A549 (cell line): ENCODE data around the gene GPC1. TPM values are rescaled to one million over a fixed set of nuclear protein-coding genes. Genes with fewer than 3 reads are reported as not detected.
"Not testable (repeated sequence)": the region's sequence is repeated elsewhere in the genome, so short reads cannot be mapped to it uniquely, and the experiment has no call there.

Experiments
- ATAC-seq, 2 experiments: fragments of 200-7000 bp in 1 of 2; fragments of >200 bp in 1 of 2; cut with Nextera tagmentation in 1 of 2; cut with Tn5 transposase in 1 of 2; 3 replicates each; pipeline versions ENCODE4 v1.8.0 to v1.9.1; 2018 to 2020; ENCODE audit warnings: mild to moderate bottlenecking in 1 of 2, moderate library complexity in 1 of 2
- CTCF ChIA-PET: fragments of 300-600 bp; sonication (Branson Sonifier 250); formaldehyde crosslinking; extraction: SDS; loops from one replicate; lab custom pipeline; 2021; ENCODE audit warnings: antibody characterized with exemption, inconsistent platforms; lab: Yijun Ruan, JAX
- POLR2A ChIA-PET: fragments of 350-600 bp; formaldehyde crosslinking; extraction: SDS; loops from one replicate; lab custom pipeline; 2021; ENCODE audit warnings: antibody characterized with exemption, inconsistent platforms; lab: Yijun Ruan, JAX
- DNase-seq, 2 experiments: peaks; one replicate each; pipeline versions ENCODE4 v3.0.0 to v3.0.0-alpha.2; 2011 to 2016; ENCODE audit warnings: low read depth in 1 of 2, low spot score in 1 of 2
- FAIRE-seq: peaks from 2 replicates; lab custom pipeline; 2011; peaks lifted over from hg19 to GRCh38; lab: Jason Lieb, UNC
- H3K27ac ChIP-seq, 2 experiments: fragments of >200 bp; sonication (Bioruptor Twin); formaldehyde crosslinking; 3 replicates each; pipeline ENCODE4 v1.5.1; 2016 to 2017
- H3K4me1 ChIP-seq: fragments of >200 bp; sonication (Bioruptor Twin); formaldehyde crosslinking; 3 replicates; pipeline ENCODE4 v1.6.1; 2016
- H3K4me2 ChIP-seq: fragments of >200 bp; sonication (Bioruptor Twin); formaldehyde crosslinking; 3 replicates; pipeline ENCODE4 v1.6.1; 2016
- H3K4me3 ChIP-seq: fragments of >200 bp; sonication (Bioruptor Twin); formaldehyde crosslinking; 3 replicates; pipeline ENCODE4 v1.5.1; 2016
- H3K9me3 ChIP-seq: fragments of >200 bp; sonication (Bioruptor Twin); formaldehyde crosslinking; 3 replicates; pipeline ENCODE4 v1.6.1; 2016
- ATOH8 ChIP-seq: fragments of 250-450 bp; sonication (Bioruptor Pico); IDR thresholded peaks from 2 replicates; pipeline ENCODE4 v1.5.0; 2020; ENCODE audit warnings: low read depth, mild to moderate bottlenecking, moderate library complexity
- BHLHE40 ChIP-seq: IDR thresholded peaks from 2 replicates; pipeline ENCODE4 v1.6.1; 2012; ENCODE audit warnings: low read depth, low read length, inconsistent platforms
- CBX8 ChIP-seq: fragments of 200-600 bp; sonication (generic); IDR thresholded peaks from 2 replicates; pipeline ENCODE4 v1.6.1; 2016
- EHF ChIP-seq: fragments of 250-450 bp; sonication (Bioruptor Pico); IDR thresholded peaks from 2 replicates; pipeline ENCODE4 v1.5.0; 2020; ENCODE audit warnings: mild to moderate bottlenecking
- EHMT2 ChIP-seq: fragments of 200-600 bp; sonication (generic); IDR thresholded peaks from 2 replicates; pipeline ENCODE4 v1.6.1; 2016; ENCODE audit warnings: antibody characterized with exemption, low read depth, mild to moderate bottlenecking, moderate library complexity
- FOXS1 ChIP-seq: fragments of 250-450 bp; sonication (Bioruptor Pico); IDR thresholded peaks from 2 replicates; pipeline ENCODE4 v1.5.0; 2020; ENCODE audit warnings: mild to moderate bottlenecking, moderate library complexity
- GATA3 ChIP-seq: IDR thresholded peaks from 2 replicates; pipeline ENCODE4 v1.6.1; 2012; ENCODE audit warnings: borderline replicate concordance
- HEYL ChIP-seq: fragments of 250-450 bp; sonication (Bioruptor Pico); IDR thresholded peaks from 2 replicates; pipeline ENCODE4 v1.8.0; 2021; ENCODE audit warnings: mild to moderate bottlenecking, moderate library complexity
- HOXA7 ChIP-seq: fragments of 250-450 bp; sonication (Bioruptor Pico); IDR thresholded peaks from 2 replicates; pipeline ENCODE4 v1.5.0; 2020; ENCODE audit warnings: mild to moderate bottlenecking, moderate library complexity
- HOXB13 ChIP-seq: fragments of 250-450 bp; sonication (Bioruptor Pico); IDR thresholded peaks from 2 replicates; pipeline ENCODE4 v1.5.0; 2020; ENCODE audit warnings: low read depth, mild to moderate bottlenecking, moderate library complexity
- HOXB5 ChIP-seq: fragments of 250-450 bp; sonication (Bioruptor Pico); IDR thresholded peaks from 2 replicates; pipeline ENCODE4 v1.5.0; 2020; ENCODE audit warnings: mild to moderate bottlenecking, moderate library complexity
- KDM1A ChIP-seq: fragments of 200-600 bp; sonication (generic); IDR thresholded peaks from 2 replicates; pipeline ENCODE4 v1.6.1; 2016; ENCODE audit warnings: low read depth, mild to moderate bottlenecking
- MAFK ChIP-seq: fragments of 450-650 bp; IDR thresholded peaks from 2 replicates; pipeline ENCODE4 v1.6.1; 2014; ENCODE audit not compliant: partially characterized antibody
- MYC ChIP-seq: IDR thresholded peaks from 2 replicates; pipeline ENCODE4 v1.6.1; 2012; ENCODE audit warnings: mild to moderate bottlenecking, inconsistent platforms, low read length, improper control_type of control experiment, borderline replicate concordance
- NPAS2 ChIP-seq: fragments of 250-450 bp; sonication (Bioruptor Pico); IDR thresholded peaks from 2 replicates; pipeline ENCODE4 v1.8.0; 2022; ENCODE audit warnings: mild to moderate bottlenecking, moderate library complexity, borderline replicate concordance
- PHF8 ChIP-seq: fragments of 200-600 bp; sonication (generic); IDR thresholded peaks from 2 replicates; pipeline ENCODE4 v1.6.1; 2016; ENCODE audit warnings: low read depth, mild to moderate bottlenecking, antibody characterized with exemption, moderate library complexity, borderline replicate concordance
- POLR2AphosphoS2 ChIP-seq: conservative IDR thresholded peaks from 2 replicates; pipeline ENCODE4 v1.6.1; 2012; ENCODE audit warnings: low read length, improper control_type of control experiment, inconsistent platforms
- RAD21 ChIP-seq, 2 experiments: fragments of >200 bp in 1 of 2; sonication (Bioruptor Twin) in 1 of 2; formaldehyde crosslinking in 1 of 2; IDR thresholded peaks in 1 of 2; conservative IDR thresholded peaks in 1 of 2; 2 replicates in 1 of 2; 3 replicates in 1 of 2; pipeline ENCODE4 v1.6.1; 2012 to 2018; ENCODE audit warnings: inconsistent platforms in 1 of 2
- RARB ChIP-seq: fragments of 250-450 bp; sonication (Bioruptor Pico); IDR thresholded peaks from 2 replicates; pipeline ENCODE4 v1.8.0; 2021; ENCODE audit warnings: mild to moderate bottlenecking, moderate library complexity
- RNF2 ChIP-seq: fragments of 200-600 bp; sonication (generic); IDR thresholded peaks from 2 replicates; pipeline ENCODE4 v1.6.1; 2016; ENCODE audit warnings: low read depth, mild to moderate bottlenecking, antibody characterized with exemption, moderate library complexity, borderline replicate concordance
- SMC3 ChIP-seq: fragments of >200 bp; sonication (Bioruptor Twin); formaldehyde crosslinking; IDR thresholded peaks from 3 replicates; pipeline ENCODE4 v1.6.1; 2018; ENCODE audit warnings: inconsistent platforms
- SREBF2 ChIP-seq: fragments of 450-650 bp; IDR thresholded peaks from 2 replicates; pipeline ENCODE4 v1.6.1; 2014; ENCODE audit warnings: mild to moderate bottlenecking, moderate library complexity
- TP53 ChIP-seq: fragments of 250-450 bp; sonication (Bioruptor Pico); IDR thresholded peaks from 2 replicates; pipeline ENCODE4 v1.5.0; 2021; ENCODE audit warnings: mild to moderate bottlenecking, moderate library complexity
- ZNF302 ChIP-seq: fragments of 250-450 bp; sonication (Bioruptor Pico); IDR thresholded peaks from 2 replicates; pipeline ENCODE4 v1.9.0; 2021; ENCODE audit warnings: inconsistent platforms, mild to moderate bottlenecking, moderate library complexity
- ZSCAN20 ChIP-seq: fragments of 250-450 bp; sonication (Bioruptor Pico); IDR thresholded peaks from 2 replicates; pipeline ENCODE4 v1.8.0; 2022; ENCODE audit warnings: mild to moderate bottlenecking, moderate library complexity
- WGBS: methylation state at CpG from one replicate; pipeline ENCODE4 v1.1.6; 2017; ENCODE audit errors: missing lambda C conversion rate; 5-methylcytosine and 5-hydroxymethylcytosine counted together
- polyA plus RNA-seq, 4 experiments: library from polyadenylated mRNA; depleted of rRNA in 3 of 4; stranded (reverse); fragments of >200 nt; fragmentation: RNase III in 1 of 4; extraction: RNeasy Plus Mini Kit Qiagen cat#74134 plus additional on column Dnase treatment in 1 of 4; gene quantifications; 2 replicates in 3 of 4; 3 replicates in 1 of 4; pipeline ENCODE4 v1.2.3, GENCODE V29; 2011 to 2017
- TF ChIP-seq, protein P1 (sequence below): fragments of 250-450 bp; sonication (Bioruptor Pico); IDR thresholded peaks from 2 replicates; pipeline ENCODE4 v1.5.0; 2021; ENCODE audit warnings: mild to moderate bottlenecking, moderate library complexity, borderline replicate concordance
- TF ChIP-seq, protein P2 (sequence below): IDR thresholded peaks from 2 replicates; pipeline ENCODE4 v1.6.1; 2012; ENCODE audit warnings: low read depth, borderline replicate concordance
- TF ChIP-seq, protein P3 (sequence below): IDR thresholded peaks from 2 replicates; pipeline ENCODE4 v1.6.1; 2012

The GPC1 gene
- polyA plus RNA-seq, 2 of the 4 experiments (the other 2 are of a cell fraction), result 19.8 to 97.7 TPM

DNA sequence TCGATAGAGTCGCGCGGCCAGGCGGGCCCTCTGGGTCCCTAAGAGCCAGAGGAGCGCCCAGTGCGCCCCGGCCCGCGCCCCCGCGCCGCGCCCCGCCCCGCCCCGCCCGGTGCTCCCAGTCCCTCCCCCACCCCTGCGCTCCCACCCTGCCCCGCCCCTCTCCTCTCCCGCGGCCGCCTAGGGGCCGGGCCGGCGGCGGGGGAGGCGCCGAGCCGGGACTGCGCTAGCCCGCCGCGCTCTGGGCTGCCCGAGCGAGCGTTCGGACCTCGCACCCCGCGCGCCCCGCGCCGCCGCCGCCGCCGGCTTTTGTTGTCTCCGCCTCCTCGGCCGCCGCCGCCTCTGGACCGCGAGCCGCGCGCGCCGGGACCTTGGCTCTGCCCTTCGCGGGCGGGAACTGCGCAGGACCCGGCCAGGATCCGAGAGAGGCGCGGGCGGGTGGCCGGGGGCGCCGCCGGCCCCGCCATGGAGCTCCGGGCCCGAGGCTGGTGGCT, at the start of gene GPC1 (continued):
- TF ChIP-seq RAD21 (conservative IDR thresholded peaks at IDR 0.05 in 1 of 2, IDR thresholded peaks at IDR 0.05 in 1 of 2) (peak in 1 of 2 experiments; percentile 7; a peak in 1 of 5 replicates), RNF2 (no peak), CBX8 (no peak)

DNA sequence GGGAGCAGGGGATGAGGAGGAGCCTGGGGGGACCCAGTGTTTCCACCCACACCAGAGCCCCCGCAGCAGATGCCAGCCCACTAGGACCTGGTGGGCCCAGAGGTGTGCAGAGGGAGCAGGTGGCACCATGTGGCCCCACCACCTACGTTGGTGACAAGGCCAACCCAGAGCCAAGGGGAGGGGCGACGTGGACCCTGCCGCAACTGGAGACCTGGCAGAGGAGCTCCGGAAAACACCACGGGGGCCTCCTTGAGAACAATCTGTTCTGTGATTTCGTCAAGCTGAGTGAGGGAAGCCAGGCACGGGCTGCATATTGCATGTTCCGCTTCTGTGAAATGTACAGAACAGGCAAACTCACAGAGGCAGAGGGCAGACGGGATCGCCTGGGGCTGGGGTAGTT, 49.1 kb upstream of the GPC1 start:
- no peak for TF ChIP-seq HOXB13 (CRISPR knock-in tag)
- TF ChIP-seq, all 56 proteins: peak for 0
- H3K27ac ChIP-seq, result peak overlapping the region; percentile 99 to 100
- WGBS, result 93% methylated on average over 12 of the region's 12 CpGs
- DNase-seq (no peak), ATAC-seq (no peak), FAIRE-seq (no peak)
- CTCF ChIA-PET, result interaction anchor here (0.6 to 4.6 kb wide), 6 partner anchors 9 to 152 kb away, joined by 3 to 30 read pairs (median 12); partner anchors contain the start of gene GPC1
- peaks cover 45% of the 10 kb centered on the region for H3K4me1 ChIP-seq
- no peaks in the 10 kb centered on the region for H3K9me3 ChIP-seq
- peak overlapping the region; percentile 84 for H3K4me2 ChIP-seq
- POLR2A ChIA-PET, result interaction anchor here (1.0 to 2.9 kb wide), 4 partner anchors 12 to 135 kb away, joined by 3 to 17 read pairs (median 8); partner anchors contain the start of gene GPC1
- no peak overlapping the region for H3K4me3 ChIP-seq

DNA sequence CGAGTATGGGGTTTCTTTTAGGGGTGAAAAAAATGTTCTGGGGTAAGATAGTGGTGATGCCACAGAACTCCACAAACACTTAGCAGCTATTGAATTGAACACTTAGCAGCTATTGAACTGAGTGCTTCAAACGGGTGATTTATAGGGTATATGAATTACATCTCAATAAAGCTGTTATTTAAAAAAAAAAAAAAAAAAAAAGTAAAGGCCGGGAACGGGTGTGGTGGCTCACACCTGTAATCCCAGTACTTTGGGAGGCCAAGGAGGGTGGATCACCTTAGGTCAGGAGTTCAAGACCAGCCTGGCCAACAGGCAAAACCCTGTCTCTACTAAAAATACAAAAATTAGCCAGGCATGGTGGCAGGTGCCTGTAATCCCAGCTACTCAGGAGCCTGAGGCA, 48.7 kb upstream of the GPC1 start:
- ChIA-PET POLR2A (interaction anchor here (0.5 to 2.9 kb wide), 5 partner anchors 12 to 135 kb away, joined by 3 to 17 read pairs (median 6); partner anchors contain the start of gene GPC1), CTCF (interaction anchor here (0.6 to 4.6 kb wide), 7 partner anchors 10 to 152 kb away, joined by 3 to 30 read pairs (median 10); partner anchors contain the start of gene GPC1)
- 89% methylated on average over 4 of the region's 4 CpGs for WGBS
- not testable (repeated sequence) for ATAC-seq, H3K9me3 ChIP-seq, FAIRE-seq, DNase-seq
- peaks cover 45% of the 10 kb centered on the region for H3K4me1 ChIP-seq
- peak overlapping the region; percentile 99 to 100 for H3K27ac ChIP-seq
- H3K4me3 ChIP-seq, result peak overlapping the region; percentile 39
- H3K4me2 ChIP-seq, result peak overlapping the region; percentile 84

GRCh38 chr2:240387325-240387668, 48.2 kb upstream of the GPC1 start:
- WGBS, result 20% methylated on average over 9 of the region's 9 CpGs
- no peaks in the 10 kb centered on the region for H3K9me3 ChIP-seq
- peak overlapping the region; percentile 99 to 100 for H3K27ac ChIP-seq
- no peak for DNase-seq
- FAIRE-seq, result no peak
- CTCF ChIA-PET, result interaction anchor here (1.0 to 4.6 kb wide), 7 partner anchors 10 to 153 kb away, joined by 3 to 30 read pairs (median 10); partner anchors contain the start of gene GPC1
- peaks cover 45% of the 10 kb centered on the region for H3K4me1 ChIP-seq
- POLR2A ChIA-PET, result interaction anchor here (0.5 to 2.9 kb wide), 5 partner anchors 13 to 173 kb away, joined by 3 to 17 read pairs (median 6); partner anchors contain the start of gene GPC1
- no peak for ATAC-seq
- H3K4me3 ChIP-seq, result peak overlapping the region; percentile 39
- peak overlapping the region; percentile 84 for H3K4me2 ChIP-seq
- TF ChIP-seq, protein P1, sequence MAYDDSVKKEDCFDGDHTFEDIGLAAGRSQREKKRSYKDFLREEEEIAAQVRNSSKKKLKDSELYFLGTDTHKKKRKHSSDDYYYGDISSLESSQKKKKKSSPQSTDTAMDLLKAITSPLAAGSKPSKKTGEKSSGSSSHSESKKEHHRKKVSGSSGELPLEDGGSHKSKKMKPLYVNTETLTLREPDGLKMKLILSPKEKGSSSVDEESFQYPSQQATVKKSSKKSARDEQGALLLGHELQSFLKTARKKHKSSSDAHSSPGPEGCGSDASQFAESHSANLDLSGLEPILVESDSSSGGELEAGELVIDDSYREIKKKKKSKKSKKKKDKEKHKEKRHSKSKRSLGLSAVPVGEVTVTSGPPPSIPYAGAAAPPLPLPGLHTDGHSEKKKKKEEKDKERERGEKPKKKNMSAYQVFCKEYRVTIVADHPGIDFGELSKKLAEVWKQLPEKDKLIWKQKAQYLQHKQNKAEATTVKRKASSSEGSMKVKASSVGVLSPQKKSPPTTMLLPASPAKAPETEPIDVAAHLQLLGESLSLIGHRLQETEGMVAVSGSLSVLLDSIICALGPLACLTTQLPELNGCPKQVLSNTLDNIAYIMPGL (CRISPR knock-in tag), result no peak
- TF ChIP-seq KDM1A (no peak), TP53 (CRISPR knock-in tag) (0 out of 2 replicates have a peak, but pooled peaks have one; percentile 66), FOXS1 (peak; percentile 82; the same call in 1 of the 2 replicates), RARB (peak; percentile 56; the same call in 1 of the 2 replicates), ZSCAN20 (CRISPR knock-in tag) (peak; percentile 45), ZNF302 (CRISPR knock-in tag) (peak; percentile 88; the same call in 1 of the 2 replicates), EHMT2 (no peak), MYC (no peak), POLR2AphosphoS2 (no peak), ATOH8 (CRISPR knock-in tag) (peak; percentile 93), BHLHE40 (0 out of 2 replicates have a peak, but pooled peaks have one; percentile 27), PHF8 (no peak), GATA3 (no peak), HEYL (CRISPR knock-in tag) (peak; percentile 53; the same call in 1 of the 2 replicates), NPAS2 (CRISPR knock-in tag) (no peak), HOXA7 (CRISPR knock-in tag) (peak; percentile 86), HOXB5 (peak; percentile 92), SREBF2 (no peak), EHF (CRISPR knock-in tag) (peak; percentile 90), MAFK (no peak), SMC3 (no peak), HOXB13 (CRISPR knock-in tag) (peak; percentile 98)
- TF ChIP-seq, protein P2, sequence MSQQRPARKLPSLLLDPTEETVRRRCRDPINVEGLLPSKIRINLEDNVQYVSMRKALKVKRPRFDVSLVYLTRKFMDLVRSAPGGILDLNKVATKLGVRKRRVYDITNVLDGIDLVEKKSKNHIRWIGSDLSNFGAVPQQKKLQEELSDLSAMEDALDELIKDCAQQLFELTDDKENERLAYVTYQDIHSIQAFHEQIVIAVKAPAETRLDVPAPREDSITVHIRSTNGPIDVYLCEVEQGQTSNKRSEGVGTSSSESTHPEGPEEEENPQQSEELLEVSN, result peak; percentile 82; the same call in 1 of the 2 replicates
- TF ChIP-seq, protein P3, sequence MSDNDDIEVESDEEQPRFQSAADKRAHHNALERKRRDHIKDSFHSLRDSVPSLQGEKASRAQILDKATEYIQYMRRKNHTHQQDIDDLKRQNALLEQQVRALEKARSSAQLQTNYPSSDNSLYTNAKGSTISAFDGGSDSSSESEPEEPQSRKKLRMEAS, result peak; percentile 96
